Activated CD8-positive, alpha-beta memory T cell treated with anti-CD3 and anti-CD28 coated beads, Interleukin-2, amount 50 U/mL, for 48 hours (primary cell): Measurements from ENCODE around the gene STX1B.

Experiments used
- DNase-seq: peaks from one replicate; pipeline ENCODE4 v3.0.0-alpha.2; 2020

The STX1B gene

GRCh38 chr16:30992931-30993816, 17.3 kb downstream of the STX1B start:
- DNase-seq: no peak

- DNase-seq: no peak
These were observed 18.1 kb downstream of the STX1B start for GRCh38 chr16:30992276-30992780.

GRCh38 chr16:30991052-30991451, 19.4 kb downstream of the STX1B start:
- DNase-seq: no peak

- DNase-seq: no peak
These were observed 20.3 kb downstream of the STX1B start for GRCh38 chr16:30990105-30990504.

GRCh38 chr16:30989469-30990047, 20.9 kb downstream of the STX1B start:
- DNase-seq: no peak

- DNase-seq: no peak
These were observed 22.8 kb downstream of the STX1B start for GRCh38 chr16:30987581-30988190.

GRCh38 chr16:30986129-30986991, 24.1 kb downstream of the STX1B start:
- DNase-seq: no peak

- DNase-seq: no peak
These were observed 24.9 kb downstream of the STX1B start for GRCh38 chr16:30985401-30986128.

GRCh38 chr16:30984669-30985400, 25.6 kb downstream of the STX1B start, which contains the start of gene HSD3B7:
HSD3B7 (plus strand) TSS chr16:30985207; CDS start chr16:30985659, 452 bp downstream.
- peak; percentile 99 for DNase-seq

- no peak for DNase-seq
These were observed 26.4 kb downstream of the STX1B start for GRCh38 chr16:30983898-30984610.

- no peak for DNase-seq
These were observed 27.0 kb downstream of the STX1B start for GRCh38 chr16:30983289-30983889.

GRCh38 chr16:30982548-30983288, 27.7 kb downstream of the STX1B start:
- DNase-seq: no peak

- DNase-seq: no peak
These were observed 29.5 kb downstream of the STX1B start for GRCh38 chr16:30980959-30981358.

- no peak for DNase-seq
These were observed 30.0 kb downstream of the STX1B start for GRCh38 chr16:30980434-30980833.

- no peak for DNase-seq
These were observed 30.4 kb downstream of the STX1B start for GRCh38 chr16:30980023-30980371.

GRCh38 chr16:30979170-30980022, 31.0 kb downstream of the STX1B start:
- no peak for DNase-seq

- DNase-seq: no peak
These were observed 32.9 kb downstream of the STX1B start for GRCh38 chr16:30977502-30977901.

GRCh38 chr16:30976486-30976885, 34.0 kb downstream of the STX1B start:
- DNase-seq: no peak
